Fibroblast of villous mesenchyme (primary cell): ENCODE results near the gene STRA6. TPM values are rescaled to one million over a fixed set of nuclear protein-coding genes. Genes with fewer than 3 reads are reported as not detected.

ENCODE experiments used
- DNase-seq: peaks from one replicate; pipeline ENCODE4 v3.0.0-alpha.2; 2010; ENCODE audit warnings: low read depth
- H3K4me3 ChIP-seq: 2 replicates; pipeline ENCODE4 v1.5.1; 2011; ENCODE audit warnings: low read depth, mild to moderate bottlenecking, low read length
- CTCF ChIP-seq: IDR thresholded peaks from 2 replicates; pipeline ENCODE4 v1.5.1; 2012; ENCODE audit warnings: low read depth, mild to moderate bottlenecking, low read length; ENCODE audit not compliant: insufficient read depth
- total RNA-seq: library from RNA; depleted of rRNA; stranded (reverse); fragments of >200 nt; gene quantifications from 2 replicates; pipeline ENCODE4 v1.2.3, GENCODE V29; 2012

The STRA6 gene
- total RNA-seq, 1 donor, result 52.7 TPM

DNA sequence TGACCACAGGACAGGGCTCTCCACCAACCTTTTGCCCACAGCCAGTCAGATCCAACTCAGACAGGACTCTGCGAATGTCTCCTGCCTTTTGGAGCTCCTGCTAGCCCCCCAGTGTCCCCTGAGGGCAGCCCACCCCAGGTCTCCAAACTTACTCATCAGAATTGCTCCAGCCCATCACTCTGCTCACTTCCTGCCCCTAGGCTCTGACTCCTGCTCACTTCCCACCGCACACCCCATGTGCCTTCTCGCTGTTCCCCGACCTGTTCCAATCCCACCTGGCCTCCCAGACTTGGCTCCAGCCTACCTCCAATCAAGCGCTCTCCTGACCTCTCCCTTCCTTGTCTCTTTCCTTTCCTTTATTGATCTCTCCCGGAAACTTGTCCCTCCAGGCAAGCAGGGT, 5.9 kb upstream of the STRA6 start:
- H3K4me3 ChIP-seq, result no peak overlapping the region
- no peak for TF ChIP-seq CTCF
- DNase-seq, result no peak

DNA sequence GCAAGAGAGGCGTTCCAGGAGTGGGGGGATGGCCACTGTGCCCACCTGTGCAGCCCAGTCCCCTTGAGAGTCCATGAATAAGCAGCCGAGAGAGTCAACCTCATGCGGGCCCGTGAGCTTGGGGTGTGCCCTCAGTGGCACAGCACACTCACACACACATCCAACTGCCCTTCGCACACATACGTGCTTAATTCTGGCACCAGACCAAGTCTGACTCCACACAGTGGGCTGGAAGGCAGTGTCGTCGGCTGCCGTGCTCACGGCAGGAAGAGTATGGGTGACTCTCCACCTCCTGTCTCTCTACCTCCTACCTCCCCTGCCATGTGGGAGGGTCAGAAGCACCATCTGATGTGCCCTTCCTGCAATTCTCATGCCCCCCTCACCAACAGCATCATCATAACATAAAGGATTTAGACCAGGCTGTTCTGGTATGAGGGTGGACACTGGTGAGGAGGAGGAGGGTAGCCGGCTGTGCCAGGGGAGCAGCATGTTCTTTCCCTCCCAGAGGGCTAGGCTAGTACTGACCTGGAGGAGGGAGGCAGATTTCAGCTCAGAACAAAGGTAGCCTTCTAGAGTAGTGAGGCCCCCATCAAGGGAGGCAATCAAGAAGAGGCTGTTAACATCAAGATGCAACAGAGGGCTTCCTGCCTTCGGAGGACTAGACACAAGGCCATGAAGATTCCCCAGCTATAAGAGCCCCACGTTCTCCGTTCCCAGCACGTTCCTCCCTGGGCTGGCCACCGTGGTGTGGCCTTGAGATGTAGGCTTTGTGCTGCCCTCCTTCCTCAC, 5.3 kb upstream of the STRA6 start:
- no peak for DNase-seq
- no peak overlapping the region for H3K4me3 ChIP-seq
- TF ChIP-seq CTCF, result no peak

DNA sequence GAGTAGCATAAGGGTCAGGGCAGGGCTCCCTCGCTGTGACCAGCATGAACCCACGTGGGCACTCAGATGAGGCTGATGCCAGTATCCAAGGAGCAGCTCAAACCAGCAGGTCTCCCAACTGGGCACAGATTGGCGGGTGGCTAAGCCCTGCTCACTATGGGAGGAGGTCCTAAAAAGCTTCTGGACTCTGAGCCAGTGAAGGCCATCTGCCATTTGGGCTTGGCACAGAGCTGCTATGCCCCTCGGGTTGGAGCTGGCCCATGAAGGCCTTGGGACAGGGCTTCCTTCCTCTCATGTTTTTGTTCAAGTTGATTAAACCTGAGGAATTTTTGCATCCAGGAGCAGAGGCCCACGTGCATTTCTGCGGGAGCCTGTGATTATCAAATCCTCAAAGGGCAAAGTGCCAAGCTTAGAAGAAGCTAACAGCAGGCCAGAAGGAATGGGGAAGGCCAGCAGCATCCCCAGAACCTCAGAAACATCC, 4.3 kb upstream of the STRA6 start:
- no peak overlapping the region for H3K4me3 ChIP-seq
- no peak for DNase-seq
- TF ChIP-seq CTCF, result no peak

DNA sequence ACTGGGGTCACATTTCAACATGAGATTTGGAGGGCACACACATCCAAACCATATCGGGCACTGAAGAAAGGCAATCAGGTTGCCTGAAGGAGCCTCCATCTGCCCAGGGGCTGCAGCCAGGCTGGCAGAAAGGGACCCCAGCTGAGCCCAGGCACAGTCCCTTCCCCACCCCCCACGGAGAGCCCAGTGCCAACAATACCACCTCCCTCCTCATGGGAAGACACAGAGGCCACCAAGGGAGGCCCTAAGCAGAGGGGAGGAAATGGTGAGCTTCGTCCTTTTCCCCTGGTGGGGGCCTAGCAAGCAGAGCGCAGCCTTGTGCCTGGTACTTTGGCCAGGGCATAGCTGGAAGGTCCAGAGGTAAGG, 3.0 kb upstream of the STRA6 start:
- DNase-seq, result no peak
- no peak overlapping the region for H3K4me3 ChIP-seq
- no peak for TF ChIP-seq CTCF

GRCh38 chr15:74203914-74204431, 1.4 kb upstream of the STRA6 start:
- DNase-seq, result peak; percentile 95
- no peak for TF ChIP-seq CTCF
- no peak overlapping the region for H3K4me3 ChIP-seq

DNA sequence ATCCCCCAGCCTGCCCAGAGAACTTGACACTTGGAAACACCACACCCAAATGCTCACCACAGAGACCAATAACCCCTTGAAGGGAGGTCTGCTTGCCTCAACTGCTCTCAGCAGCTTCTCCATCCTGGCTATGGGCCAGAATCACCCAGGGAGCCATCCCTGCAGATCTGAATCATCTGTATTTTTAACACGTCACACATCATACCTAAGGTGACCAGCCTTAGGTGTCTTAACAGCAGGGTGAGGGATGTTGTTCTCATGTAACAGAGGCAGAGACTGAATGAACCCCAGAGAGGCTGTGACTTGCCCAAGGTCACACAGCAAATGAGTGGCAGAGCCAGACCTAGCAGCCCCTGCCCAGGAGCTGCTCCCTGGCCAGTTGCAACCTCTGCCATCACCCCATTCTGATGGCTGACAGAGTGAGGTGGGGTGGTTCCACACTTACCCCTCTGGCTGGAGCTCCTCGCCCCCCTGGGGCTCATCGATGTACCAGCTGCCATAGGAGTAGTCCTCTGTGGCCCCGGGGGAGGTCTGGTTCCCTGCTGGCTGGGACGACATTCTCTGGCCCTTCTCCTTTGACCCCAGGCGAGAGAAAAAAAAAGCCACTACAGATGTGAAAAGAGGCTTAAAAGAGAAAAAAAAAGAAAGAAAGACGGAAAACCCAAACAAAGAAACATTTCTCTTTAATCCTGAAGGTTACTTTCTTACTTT, 722 bp downstream of the STRA6 start:
- DNase-seq, result peak; percentile 63
- no peak for TF ChIP-seq CTCF
- H3K4me3 ChIP-seq, result peak overlapping the region; percentile 64
